H1 (cell line): Measurements from ENCODE around the gene MBP. TPM values are rescaled to one million over a fixed set of nuclear protein-coding genes. Genes with fewer than 3 reads are reported as not detected.

Experiments used
- CTCF ChIA-PET: fragments of 300-600 bp; sonication (Branson Sonifier 250); formaldehyde crosslinking; loops from one replicate; lab custom pipeline; 2021; ENCODE audit not compliant: partially characterized antibody; lab: Charles Lee
- POLR2A ChIA-PET: fragments of 300-600 bp; sonication (Branson Sonifier 250); formaldehyde crosslinking; loops from one replicate; lab custom pipeline; 2021; ENCODE audit warnings: inconsistent platforms; ENCODE audit not compliant: partially characterized antibody; lab: Charles Lee
- DNase-seq, 2 experiments: peaks; one replicate each; pipeline versions ENCODE4 v3.0.0 to v3.0.0-alpha.2; 2010 to 2022; ENCODE audit warnings: low spot score in 2 of 2, low read depth in 1 of 2, mixed read lengths in 1 of 2
- FAIRE-seq: peaks from 2 replicates; lab custom pipeline; 2011; peaks lifted over from hg19 to GRCh38; lab: Jason Lieb, UNC
- H2AFZ ChIP-seq: 2 replicates; pipeline ENCODE4 v1.8.1; 2012; ENCODE audit warnings: low read length, inconsistent platforms
- H2AK5ac ChIP-seq: 2 replicates; pipeline ENCODE4 v1.6.1; 2013; ENCODE audit warnings: low read depth, low read length
- H2BK120ac ChIP-seq: replicated peaks from 2 replicates; pipeline ENCODE3; 2013; ENCODE audit warnings: low read depth, low read length, inconsistent platforms
- H2BK12ac ChIP-seq: 2 replicates; pipeline ENCODE4 v1.6.1; 2013; ENCODE audit warnings: low read depth, low read length
- H2BK15ac ChIP-seq: 2 replicates; pipeline ENCODE4 v1.6.1; 2013; ENCODE audit warnings: low read length
- H2BK20ac ChIP-seq: 2 replicates; pipeline ENCODE4 v1.6.1; 2013; ENCODE audit warnings: low read length
- H2BK5ac ChIP-seq: 2 replicates; pipeline ENCODE4 v1.6.1; 2013; ENCODE audit warnings: low read depth, low read length
- H3K14ac ChIP-seq: 2 replicates; pipeline ENCODE4 v1.6.1; 2013; ENCODE audit warnings: inconsistent platforms; ENCODE audit not compliant: insufficient read length
- H3K18ac ChIP-seq: 2 replicates; pipeline ENCODE4 v1.6.1; 2013; ENCODE audit warnings: low read length; ENCODE audit errors: extremely low read depth
- H3K23ac ChIP-seq: 2 replicates; pipeline ENCODE4 v1.6.1; 2013; ENCODE audit warnings: inconsistent platforms; ENCODE audit not compliant: insufficient read length
- H3K23me2 ChIP-seq: 2 replicates; pipeline ENCODE4 v1.6.1; 2013; ENCODE audit warnings: low read depth, low read length
- H3K27ac ChIP-seq: 2 replicates; pipeline ENCODE4 v1.6.1; 2011; ENCODE audit warnings: low read depth, low read length, inconsistent platforms
- H3K27me3 ChIP-seq, 4 experiments: replicated peaks in 1 of 4; 1 replicate in 1 of 4; 2 replicates in 3 of 4; pipeline versions ENCODE4 v1.6.1 to v1.8.1; 2011 to 2013; ENCODE audit warnings: low read length in 3 of 4, mild to moderate bottlenecking in 3 of 4, inconsistent platforms in 2 of 4, mixed read lengths in 2 of 4, moderate library complexity in 1 of 4; ENCODE audit not compliant: control insufficient read depth in 3 of 4, insufficient read depth in 3 of 4; ENCODE audit errors: extremely low read depth in 1 of 4
- H3K36me3 ChIP-seq, 4 experiments: 2 replicates each; pipeline versions ENCODE4 v1.6.1 to v1.8.1; 2011 to 2013; ENCODE audit warnings: mild to moderate bottlenecking in 4 of 4, low read length in 3 of 4, moderate library complexity in 2 of 4, control low read depth in 1 of 4, inconsistent platforms in 1 of 4; ENCODE audit not compliant: insufficient read depth in 4 of 4, control insufficient read depth in 2 of 4
- H3K4ac ChIP-seq: replicated peaks from 2 replicates; pipeline ENCODE3; 2013; ENCODE audit warnings: low read length, low read depth, mixed read lengths, inconsistent platforms; ENCODE audit not compliant: insufficient read length
- H3K4me1 ChIP-seq, 4 experiments: replicated peaks in 1 of 4; 1 replicate in 1 of 4; 2 replicates in 3 of 4; pipeline versions ENCODE4 v1.6.1 to v1.8.1; 2011 to 2013; ENCODE audit warnings: low read length in 3 of 4, inconsistent platforms in 2 of 4, mixed read lengths in 1 of 4; ENCODE audit not compliant: insufficient read depth in 4 of 4, control insufficient read depth in 3 of 4
- H3K4me2 ChIP-seq, 2 experiments: 2 replicates each; pipeline versions ENCODE4 v1.6.1 to v1.8.1; 2011 to 2013; ENCODE audit warnings: low read depth in 2 of 2, low read length in 2 of 2, control low read depth in 1 of 2, inconsistent platforms in 1 of 2, mild to moderate bottlenecking in 1 of 2; ENCODE audit not compliant: insufficient read depth in 1 of 2
- H3K4me3 ChIP-seq, 4 experiments: fragments of 200-600, 300-600 bp in 1 of 4; sonication (generic), shearing (Covaris generic), sonication (Bioruptor Twin) in 1 of 4; 2 replicates each; pipeline versions ENCODE4 v1.5.1 to v1.8.1; 2011 to 2016; ENCODE audit warnings: low read length in 4 of 4, low read depth in 3 of 4, control low read depth in 2 of 4, inconsistent platforms in 2 of 4, mild to moderate bottlenecking in 2 of 4, mixed read lengths in 1 of 4, moderate library complexity in 1 of 4; ENCODE audit not compliant: insufficient read depth in 2 of 4; ENCODE audit errors: extremely low read depth in 1 of 4
- H3K56ac ChIP-seq: replicated peaks from 2 replicates; pipeline ENCODE3; 2013; ENCODE audit warnings: low read depth, mild to moderate bottlenecking, mixed read lengths, low read length, inconsistent platforms; ENCODE audit not compliant: insufficient read length
- H3K79me1 ChIP-seq: 2 replicates; pipeline ENCODE4 v1.6.1; 2013; ENCODE audit warnings: low read depth, low read length, control low read depth
- H3K79me2 ChIP-seq, 2 experiments: 2 replicates each; pipeline versions ENCODE4 v1.6.1 to v1.8.1; 2012 to 2013; ENCODE audit warnings: low read length in 2 of 2, mild to moderate bottlenecking in 2 of 2, inconsistent platforms in 1 of 2; ENCODE audit not compliant: insufficient read depth in 2 of 2, control insufficient read depth in 1 of 2
- H3K9ac ChIP-seq, 4 experiments: replicated peaks in 1 of 4; 1 replicate in 1 of 4; 2 replicates in 3 of 4; pipeline versions ENCODE4 v1.6.1 to v1.8.1; 2011 to 2013; ENCODE audit warnings: low read depth in 3 of 4, low read length in 3 of 4, control low read depth in 2 of 4, mild to moderate bottlenecking in 2 of 4, moderate library complexity in 2 of 4, inconsistent platforms in 1 of 4; ENCODE audit errors: extremely low read depth in 1 of 4
- H3K9me3 ChIP-seq, 2 experiments: 2 replicates each; pipeline versions ENCODE4 v1.6.1 to v1.8.1; 2012 to 2013; ENCODE audit warnings: mild to moderate bottlenecking in 2 of 2, moderate library complexity in 2 of 2, control low read depth in 1 of 2, inconsistent platforms in 1 of 2, low read depth in 1 of 2, low read length in 1 of 2, mixed read lengths in 1 of 2; ENCODE audit not compliant: insufficient read depth in 2 of 2
- H4K20me1 ChIP-seq, 2 experiments: replicated peaks in 1 of 2; 2 replicates each; pipeline versions ENCODE3 to v1.8.1; 2011 to 2013; ENCODE audit warnings: inconsistent platforms in 2 of 2, low read length in 2 of 2, mild to moderate bottlenecking in 1 of 2; ENCODE audit not compliant: insufficient read depth in 2 of 2, control insufficient read depth in 1 of 2
- H4K5ac ChIP-seq: 2 replicates; pipeline ENCODE4 v1.6.1; 2013; ENCODE audit warnings: low read length, low read depth, mixed read lengths, inconsistent platforms; ENCODE audit not compliant: insufficient read length
- H4K8ac ChIP-seq: 2 replicates; pipeline ENCODE4 v1.8.0; 2013; ENCODE audit warnings: mild to moderate bottlenecking, moderate library complexity, low read length, inconsistent platforms; ENCODE audit not compliant: insufficient read depth; ENCODE audit errors: extremely low read depth
- H4K91ac ChIP-seq: replicated peaks from 2 replicates; pipeline ENCODE3; 2013; ENCODE audit warnings: low read length, mixed read lengths, inconsistent platforms; ENCODE audit not compliant: insufficient read length
- ASH2L ChIP-seq: fragments of 200-600, 300-600 bp; sonication (generic); IDR thresholded peaks from one replicate; pipeline ENCODE4 v1.7.1; 2017; ENCODE audit warnings: low read length
- EZH2 ChIP-seq: fragments of 200-600 bp; sonication (generic); IDR thresholded peaks from 2 replicates; pipeline ENCODE4 v1.7.1; 2012; ENCODE audit warnings: low read depth, mild to moderate bottlenecking, moderate library complexity, low read length, inconsistent platforms; ENCODE audit not compliant: severe bottlenecking
- HDAC2 ChIP-seq, 2 experiments: fragments of 300-600 bp in 1 of 2; sonication (generic) in 1 of 2; IDR thresholded peaks; 2 replicates each; pipeline ENCODE4 v1.6.1; 2011 to 2012; ENCODE audit warnings: low read depth in 2 of 2, low read length in 2 of 2, mild to moderate bottlenecking in 2 of 2, moderate library complexity in 2 of 2, borderline replicate concordance in 1 of 2, inconsistent platforms in 1 of 2
- NRF1 ChIP-seq: IDR thresholded peaks from 2 replicates; pipeline ENCODE4 v1.6.1; 2011; ENCODE audit warnings: mild to moderate bottlenecking, low read depth, low read length, improper control_type of control experiment
- PHF8 ChIP-seq: fragments of 200-600 bp; sonication (generic); conservative IDR thresholded peaks from 2 replicates; pipeline ENCODE4 v1.7.1; 2012; ENCODE audit warnings: low read depth, mild to moderate bottlenecking, inconsistent platforms, low read length, moderate library complexity
- RBBP5 ChIP-seq: IDR thresholded peaks from 2 replicates; pipeline ENCODE4 v1.7.1; 2012; ENCODE audit warnings: low read depth, mild to moderate bottlenecking, inconsistent platforms, low read length, moderate library complexity, borderline replicate concordance
- TEAD4 ChIP-seq: IDR thresholded peaks from 2 replicates; pipeline ENCODE4 v1.6.1; 2012; ENCODE audit warnings: low read depth, low read length, inconsistent platforms, mixed read lengths
- WGBS, 2 experiments: shearing (Covaris generic) in 1 of 2; methylation state at CpG; one replicate each; pipeline versions ENCODE4 v1.1.6 to v1.1.7; 2013 to 2015; ENCODE audit warnings: low lambda C conversion rate in 2 of 2, mixed read lengths in 2 of 2, inconsistent platforms in 1 of 2, low coverage in 1 of 2, missing lambda C conversion rate in 1 of 2; ENCODE audit not compliant: insufficient replicate concordance in 2 of 2, insufficient coverage in 1 of 2, insufficient read length in 1 of 2; ENCODE audit errors: extremely low coverage in 1 of 2, missing lambda C conversion rate in 1 of 2; 5-methylcytosine and 5-hydroxymethylcytosine counted together
- polyA plus RNA-seq, 7 experiments: library from polyadenylated mRNA; depleted of rRNA in 3 of 7; stranded (reverse) in 5 of 7; unstranded in 2 of 7; fragments of >200 nt in 5 of 7; fragments of 200-250 nt in 2 of 7; gene quantifications; 1 replicate in 5 of 7; 2 replicates in 1 of 7; 4 replicates in 1 of 7; pipeline versions ENCODE4 v1.2.1 to v1.2.3, GENCODE V29; 2011 to 2013; ENCODE audit warnings: missing spikeins in 2 of 7, mixed read lengths in 2 of 7
- total RNA-seq: library from RNA; stranded (reverse); fragmentation: NEBNext Ultra II Directional; extraction: Animal tissue kit (Norgen Biotek cat#: 25700); gene quantifications from 2 replicates; pipeline ENCODE4 v1.2.1, GENCODE V29; 2021

Gene MBP
- total and polyA plus RNA-seq, 2 of the 8 experiments (the other 6 are each of a cell fraction or from before 2014, with no cell fraction given), result 7.7 to 19.2 TPM

- WGBS, 2 experiments, result 85% methylated on average over 13 of the region's 13 CpGs; no CpG with 5 or more reads in 1 of the 2 experiments
- Histone ChIP-seq H3K18ac (no peak overlapping the region), H3K9ac (no peak overlapping the region), H2AFZ (0 out of 2 replicates have a peak overlapping the region, but pooled peaks have one; percentile 16), H2BK5ac (no peak overlapping the region), H3K4me1 (peaks cover 4 to 42% (median 6%) of the 10 kb centered on the region in 4 experiments; a peak in 6 of 7 replicates), H3K23ac (no peak overlapping the region), H3K23me2 (no peaks in the 10 kb centered on the region), H3K4me3 (no peak overlapping the region), H2BK15ac (peak overlapping the region; percentile 82; the same call in 1 of the 2 replicates), H3K56ac (no peak overlapping the region), H3K27me3 (peaks cover 0 to 3% (median 0%) of the 10 kb centered on the region in 4 experiments; a peak in 2 of 7 replicates), H3K27ac (no peak overlapping the region), H3K36me3 (no peaks in the 10 kb centered on the region), H2AK5ac (no peak overlapping the region), H4K8ac (no peak overlapping the region; the same call in 1 of the 2 replicates), H3K9me3 (no peaks in the 10 kb centered on the region), H3K79me2 (no peaks in the 10 kb centered on the region), H3K4ac (peak overlapping the region; percentile 45), H2BK20ac (peak overlapping the region; percentile 64; the same call in 1 of the 2 replicates), H4K91ac (no peak overlapping the region), H3K4me2 (no peak overlapping the region), H2BK120ac (peak overlapping the region; percentile 2), H3K79me1 (no peaks in the 10 kb centered on the region), H3K14ac (no peak overlapping the region), H4K5ac (no peak overlapping the region), H2BK12ac (peak overlapping the region; percentile 91; the same call in 1 of the 2 replicates), H4K20me1 (peaks cover 0 to 1% of the 10 kb centered on the region in 2 experiments)
- no peak for FAIRE-seq
- CTCF ChIA-PET, result interaction anchor here (0.6 to 1.7 kb wide), 11 partner anchors 10 to 674 kb away, joined by 3 to 5 read pairs (median 3); no protein-coding TSS in a partner anchor
- POLR2A ChIA-PET, result interaction anchor here (0.8 kb wide), 1 partner anchor 10 kb away, joined by 3 read pairs; no protein-coding TSS in a partner anchor
- TF ChIP-seq RBBP5 (no peak), ASH2L (no peak), NRF1 (no peak), PHF8 (no peak), EZH2 (no peak), HDAC2 (IDR thresholded peaks at IDR 0.05; ENCODE audit: borderline replicate concordance in 1 of 2, low read depth in 2 of 2, low read length in 2 of 2) (no peak), TEAD4 (no peak)
- no peak for DNase-seq
Measured at GRCh38 chr18:77164026-77164425, 31.4 kb upstream of the MBP start.
